Vagina (tissue), 2 donors: ENCODE measurements around the gene AVEN.

Experiments used
- CTCF ChIP-seq, 3 experiments: fragments of 450-650 bp in 2 of 3; fragments of 200-600 bp in 1 of 3; sonication (generic) in 1 of 3; IDR thresholded peaks; one replicate each; pipeline ENCODE4 v1.5.1; 2017 to 2019; ENCODE audit warnings: antibody characterized with exemption in 3 of 3, mild to moderate bottlenecking in 2 of 3, moderate library complexity in 2 of 3
- POLR2A ChIP-seq, 2 donors: fragments of 450-650 bp; IDR thresholded peaks; one replicate each; pipeline ENCODE4 v1.6.1; 2017; ENCODE audit warnings: antibody characterized with exemption in 2 of 2, mild to moderate bottlenecking in 2 of 2, moderate library complexity in 2 of 2

- no peak for TF ChIP-seq CTCF (IDR thresholded peaks at IDR 0.05)
- TF ChIP-seq POLR2A (IDR thresholded peaks at IDR 0.05): no peak
These were observed 187.9 kb downstream of the AVEN start for GRCh38 chr15:33851079-33851478.
